ENCODE measurements around the gene MUS81. TPM values are rescaled to one million over a fixed set of nuclear protein-coding genes. Genes with fewer than 3 reads are reported as not detected.

Gene MUS81
- total and polyA plus RNA-seq, 9 of the 15 experiments (the other 6 are each of a cell fraction or from before 2014, with no cell fraction given): 13.4 to 118 (median 53.7) TPM

DNA sequence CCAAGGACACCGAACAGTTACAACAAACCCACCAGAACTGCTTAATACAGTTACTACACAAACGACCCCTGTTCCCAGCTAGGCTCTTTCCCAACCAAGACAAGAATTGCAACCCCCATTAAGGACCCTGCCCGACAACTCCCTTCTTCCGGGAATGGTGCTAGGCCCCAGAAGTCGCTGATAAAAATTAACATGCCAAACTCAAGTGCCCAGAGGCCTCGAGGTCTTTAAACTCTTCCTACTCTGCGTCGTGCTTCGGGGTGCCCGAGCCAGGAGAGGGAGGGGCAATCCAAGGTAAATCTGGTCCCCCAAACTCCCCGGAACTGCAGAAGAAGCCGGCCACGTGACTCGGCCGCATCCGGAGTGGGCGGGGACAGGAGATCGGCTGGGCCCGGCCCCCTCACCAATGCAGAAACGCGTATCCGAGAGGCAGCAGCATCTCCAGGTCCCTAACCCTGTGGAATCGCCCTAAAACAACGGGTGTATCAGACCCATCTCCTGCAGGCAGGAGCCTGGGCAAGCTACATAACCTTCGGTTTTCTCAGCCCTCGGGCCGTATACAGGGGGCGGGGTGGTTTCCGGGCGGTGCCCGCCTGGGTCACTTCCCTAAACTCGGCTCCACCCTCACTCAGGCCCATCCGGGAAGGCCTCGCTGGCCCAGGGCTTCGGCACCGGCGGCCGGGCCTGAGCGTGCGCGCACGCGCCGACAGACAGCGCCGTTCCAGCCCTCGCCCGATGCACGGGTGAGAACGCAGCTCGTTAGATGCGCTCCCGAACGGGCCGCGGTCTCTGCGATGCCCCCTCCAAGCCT lies 3.3 kb upstream of the MUS81 start (continued):
- TF ChIP-seq, protein P1, sequence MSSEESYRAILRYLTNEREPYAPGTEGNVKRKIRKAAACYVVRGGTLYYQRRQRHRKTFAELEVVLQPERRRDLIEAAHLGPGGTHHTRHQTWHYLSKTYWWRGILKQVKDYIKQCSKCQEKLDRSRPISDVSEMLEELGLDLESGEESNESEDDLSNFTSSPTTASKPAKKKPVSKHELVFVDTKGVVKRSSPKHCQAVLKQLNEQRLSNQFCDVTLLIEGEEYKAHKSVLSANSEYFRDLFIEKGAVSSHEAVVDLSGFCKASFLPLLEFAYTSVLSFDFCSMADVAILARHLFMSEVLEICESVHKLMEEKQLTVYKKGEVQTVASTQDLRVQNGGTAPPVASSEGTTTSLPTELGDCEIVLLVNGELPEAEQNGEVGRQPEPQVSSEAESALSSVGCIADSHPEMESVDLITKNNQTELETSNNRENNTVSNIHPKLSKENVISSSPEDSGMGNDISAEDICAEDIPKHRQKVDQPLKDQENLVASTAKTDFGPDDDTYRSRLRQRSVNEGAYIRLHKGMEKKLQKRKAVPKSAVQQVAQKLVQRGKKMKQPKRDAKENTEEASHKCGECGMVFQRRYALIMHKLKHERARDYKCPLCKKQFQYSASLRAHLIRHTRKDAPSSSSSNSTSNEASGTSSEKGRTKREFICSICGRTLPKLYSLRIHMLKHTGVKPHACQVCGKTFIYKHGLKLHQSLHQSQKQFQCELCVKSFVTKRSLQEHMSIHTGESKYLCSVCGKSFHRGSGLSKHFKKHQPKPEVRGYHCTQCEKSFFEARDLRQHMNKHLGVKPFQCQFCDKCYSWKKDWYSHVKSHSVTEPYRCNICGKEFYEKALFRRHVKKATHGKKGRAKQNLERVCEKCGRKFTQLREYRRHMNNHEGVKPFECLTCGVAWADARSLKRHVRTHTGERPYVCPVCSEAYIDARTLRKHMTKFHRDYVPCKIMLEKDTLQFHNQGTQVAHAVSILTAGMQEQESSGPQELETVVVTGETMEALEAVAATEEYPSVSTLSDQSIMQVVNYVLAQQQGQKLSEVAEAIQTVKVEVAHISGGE (CRISPR knock-in tag; IDR thresholded peaks at IDR 0.05): peak in 2 of 3 experiments; percentile 67 to 68; a peak in 3 of 6 replicates
- TF ChIP-seq NFATC3 (IDR thresholded peaks at IDR 0.05): no peak
- no peak for TF ChIP-seq MCM3 (IDR thresholded peaks at IDR 0.05)
- TF ChIP-seq ZNF77 (CRISPR knock-in tag; IDR thresholded peaks at IDR 0.05): no peak
- no peak for TF ChIP-seq NFIC (IDR thresholded peaks at IDR 0.05)
- no peak for TF ChIP-seq ZNF780A (CRISPR knock-in tag; IDR thresholded peaks at IDR 0.05)
- peak; percentile 75; the same call in 1 of the 2 replicates for TF ChIP-seq GABPB1 (CRISPR knock-in tag; IDR thresholded peaks at IDR 0.05)
- TF ChIP-seq PTRF (tag; IDR thresholded peaks at IDR 0.05): no peak
- TF ChIP-seq, protein P2, sequence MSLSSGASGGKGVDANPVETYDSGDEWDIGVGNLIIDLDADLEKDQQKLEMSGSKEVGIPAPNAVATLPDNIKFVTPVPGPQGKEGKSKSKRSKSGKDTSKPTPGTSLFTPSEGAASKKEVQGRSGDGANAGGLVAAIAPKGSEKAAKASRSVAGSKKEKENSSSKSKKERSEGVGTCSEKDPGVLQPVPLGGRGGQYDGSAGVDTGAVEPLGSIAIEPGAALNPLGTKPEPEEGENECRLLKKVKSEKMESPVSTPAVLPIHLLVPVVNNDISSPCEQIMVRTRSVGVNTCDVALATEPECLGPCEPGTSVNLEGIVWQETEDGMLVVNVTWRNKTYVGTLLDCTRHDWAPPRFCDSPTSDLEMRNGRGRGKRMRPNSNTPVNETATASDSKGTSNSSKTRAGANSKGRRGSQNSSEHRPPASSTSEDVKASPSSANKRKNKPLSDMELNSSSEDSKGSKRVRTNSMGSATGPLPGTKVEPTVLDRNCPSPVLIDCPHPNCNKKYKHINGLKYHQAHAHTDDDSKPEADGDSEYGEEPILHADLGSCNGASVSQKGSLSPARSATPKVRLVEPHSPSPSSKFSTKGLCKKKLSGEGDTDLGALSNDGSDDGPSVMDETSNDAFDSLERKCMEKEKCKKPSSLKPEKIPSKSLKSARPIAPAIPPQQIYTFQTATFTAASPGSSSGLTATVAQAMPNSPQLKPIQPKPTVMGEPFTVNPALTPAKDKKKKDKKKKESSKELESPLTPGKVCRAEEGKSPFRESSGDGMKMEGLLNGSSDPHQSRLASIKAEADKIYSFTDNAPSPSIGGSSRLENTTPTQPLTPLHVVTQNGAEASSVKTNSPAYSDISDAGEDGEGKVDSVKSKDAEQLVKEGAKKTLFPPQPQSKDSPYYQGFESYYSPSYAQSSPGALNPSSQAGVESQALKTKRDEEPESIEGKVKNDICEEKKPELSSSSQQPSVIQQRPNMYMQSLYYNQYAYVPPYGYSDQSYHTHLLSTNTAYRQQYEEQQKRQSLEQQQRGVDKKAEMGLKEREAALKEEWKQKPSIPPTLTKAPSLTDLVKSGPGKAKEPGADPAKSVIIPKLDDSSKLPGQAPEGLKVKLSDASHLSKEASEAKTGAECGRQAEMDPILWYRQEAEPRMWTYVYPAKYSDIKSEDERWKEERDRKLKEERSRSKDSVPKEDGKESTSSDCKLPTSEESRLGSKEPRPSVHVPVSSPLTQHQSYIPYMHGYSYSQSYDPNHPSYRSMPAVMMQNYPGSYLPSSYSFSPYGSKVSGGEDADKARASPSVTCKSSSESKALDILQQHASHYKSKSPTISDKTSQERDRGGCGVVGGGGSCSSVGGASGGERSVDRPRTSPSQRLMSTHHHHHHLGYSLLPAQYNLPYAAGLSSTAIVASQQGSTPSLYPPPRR (CRISPR knock-in tag; IDR thresholded peaks at IDR 0.05; ENCODE audit: borderline replicate concordance): no peak
- no peak for TF ChIP-seq SMAD4 (CRISPR knock-in tag; conservative IDR thresholded peaks at IDR 0.05)
- no peak for TF ChIP-seq ZNF324 (CRISPR knock-in tag; IDR thresholded peaks at IDR 0.05)
- TF ChIP-seq, protein P3, sequence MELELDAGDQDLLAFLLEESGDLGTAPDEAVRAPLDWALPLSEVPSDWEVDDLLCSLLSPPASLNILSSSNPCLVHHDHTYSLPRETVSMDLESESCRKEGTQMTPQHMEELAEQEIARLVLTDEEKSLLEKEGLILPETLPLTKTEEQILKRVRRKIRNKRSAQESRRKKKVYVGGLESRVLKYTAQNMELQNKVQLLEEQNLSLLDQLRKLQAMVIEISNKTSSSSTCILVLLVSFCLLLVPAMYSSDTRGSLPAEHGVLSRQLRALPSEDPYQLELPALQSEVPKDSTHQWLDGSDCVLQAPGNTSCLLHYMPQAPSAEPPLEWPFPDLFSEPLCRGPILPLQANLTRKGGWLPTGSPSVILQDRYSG (tag; conservative IDR thresholded peaks at IDR 0.05; ENCODE audit: low read depth): no peak
- no peak for TF ChIP-seq POLR3G (IDR thresholded peaks at IDR 0.05; ENCODE audit: extremely low read depth, insufficient read length, insufficient replicate concordance)
- no peak; the same call in 1 of the 2 replicates for TF ChIP-seq CXXC5 (CRISPR knock-in tag; IDR thresholded peaks at IDR 0.05)
- no peak for TF ChIP-seq SMC3 (conservative IDR thresholded peaks at IDR 0.05; ENCODE audit: insufficient read depth, low read depth, low read length)
- no peak for TF ChIP-seq CBFA2T3 (IDR thresholded peaks at IDR 0.05)
- no peak for TF ChIP-seq ZNF239 (CRISPR knock-in tag; IDR thresholded peaks at IDR 0.05)
- TF ChIP-seq TRIM28 (IDR thresholded peaks at IDR 0.05): no peak
- TF ChIP-seq RBFOX2 (IDR thresholded peaks at IDR 0.05; ENCODE audit: low read depth, low read length): no peak
- no peak for TF ChIP-seq ZNF668 (CRISPR knock-in tag; IDR thresholded peaks at IDR 0.05)
